Sigmoid colon (tissue), 4 donors: ENCODE measurements around the gene KATNAL2.

ENCODE experiments used
- CTCF ChIP-seq, 4 experiments: fragments of 450-650 bp in 3 of 4; fragments of 200-600 bp in 1 of 4; IDR thresholded peaks; one replicate each; pipeline ENCODE4 v1.5.1; 2016 to 2019; ENCODE audit warnings: antibody characterized with exemption in 4 of 4, mild to moderate bottlenecking in 3 of 4, moderate library complexity in 2 of 4
- EP300 ChIP-seq, 4 donors: sonication (generic); formaldehyde crosslinking; IDR thresholded peaks; one replicate each; pipeline ENCODE4 v1.6.1; 2017; ENCODE audit warnings: antibody characterized with exemption in 4 of 4
- POLR2A ChIP-seq, 2 donors: fragments of 450-650 bp; IDR thresholded peaks; one replicate each; pipeline ENCODE4 v1.6.1; 2016; ENCODE audit warnings: antibody characterized with exemption in 2 of 2, mild to moderate bottlenecking in 2 of 2, moderate library complexity in 2 of 2
- POLR2AphosphoS5 ChIP-seq, 4 donors: sonication (generic); formaldehyde crosslinking; IDR thresholded peaks; one replicate each; pipeline ENCODE4 v1.6.1; 2017; ENCODE audit warnings: antibody characterized with exemption in 4 of 4

GRCh38 chr18:47143899-47144485 is 226.6 kb downstream of the KATNAL2 start:
- TF ChIP-seq CTCF (IDR thresholded peaks at IDR 0.05) = no peak
- TF ChIP-seq POLR2AphosphoS5 (IDR thresholded peaks at IDR 0.05) = no peak
- TF ChIP-seq POLR2A (IDR thresholded peaks at IDR 0.05) = no peak
- no peak for TF ChIP-seq EP300 (IDR thresholded peaks at IDR 0.05)
